ENCODE results near the gene ST13. TPM values are rescaled to one million over a fixed set of nuclear protein-coding genes. Genes with fewer than 3 reads are reported as not detected.

The ST13 gene
- total and polyA plus RNA-seq, 9 of the 15 experiments (the other 6 are each of a cell fraction or from before 2014, with no cell fraction given): 53.6 to 311 (median 195) TPM

- TF ChIP-seq ESRRB (CRISPR knock-in tag; IDR thresholded peaks at IDR 0.05; ENCODE audit: borderline replicate concordance): no peak
These were observed 59.0 kb downstream of the ST13 start (continued) for GRCh38 chr22:40797427-40797826.

DNA sequence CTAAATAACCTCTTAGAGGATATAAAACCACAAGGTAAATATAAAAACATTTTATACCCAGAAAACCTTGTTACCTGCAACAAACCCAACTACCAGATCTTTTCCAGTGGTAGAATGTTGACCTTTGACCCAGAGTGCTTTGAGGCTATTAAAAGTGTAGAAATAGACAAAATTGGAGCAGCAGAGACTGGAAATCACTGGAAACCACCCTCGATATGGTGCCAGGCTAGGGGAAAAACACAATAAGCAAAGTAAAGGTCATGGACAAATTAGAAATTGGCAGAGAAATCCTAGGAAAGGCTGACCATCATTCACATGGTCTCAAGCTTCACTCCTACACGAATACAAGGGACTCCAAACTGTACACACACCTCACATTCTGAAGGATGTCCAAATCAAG is 64.0 kb downstream of the ST13 start:
- Histone ChIP-seq H3K9me3 (replicated peaks; ENCODE audit: control insufficient read depth, insufficient read depth, low read depth, low read length) (no peaks in the 10 kb centered on the region), H3K9me1 (ENCODE audit: control insufficient read depth, insufficient read depth, low read length) (no peaks in the 10 kb centered on the region), H3K27ac (ENCODE audit: extremely low read depth, low read depth, low read length) (no peak overlapping the region), H3K4me3 (no peak overlapping the region), H3K9ac (ENCODE audit: insufficient read depth in 1 of 2, low read depth in 2 of 2, low read length in 2 of 2) (no peak overlapping the region), H3K36me3 (ENCODE audit: control insufficient read depth, insufficient read depth, low read length) (peaks cover 78% of the 10 kb centered on the region), H3K4me2 (ENCODE audit: insufficient read depth, low read length) (no peak overlapping the region), H4K20me1 (replicated peaks; ENCODE audit: control insufficient read depth, insufficient read depth, low read length) (no peaks in the 10 kb centered on the region), H3K4me1 (replicated peaks in 1 of 2; ENCODE audit: control insufficient read depth in 2 of 2, insufficient read depth in 2 of 2, low read length in 2 of 2) (no peaks in the 10 kb centered on the region), H2AFZ (ENCODE audit: low read depth, low read length) (no peak overlapping the region), H3K27me3 (ENCODE audit: control insufficient read depth in 2 of 2, insufficient read depth in 2 of 2, low read length in 2 of 2) (no peaks in the 10 kb centered on the region), H3K79me2 (ENCODE audit: control insufficient read depth, insufficient read depth, low read length) (peaks cover 10% of the 10 kb centered on the region; the same call in 1 of the 3 replicates)
- 88% methylated on average over 2 of the region's 2 CpGs for WGBS (ENCODE audit: insufficient coverage, low coverage, missing lambda C conversion rate)
- CTCF ChIA-PET (ENCODE audit: low intra/inter-chr PET ratio): no interaction called here
- no TSS peak for BruUV-seq (replicated peaks)
- POLR2A ChIA-PET: no interaction called here
- ATAC-seq: no peak
- DNase-seq (ENCODE audit: extremely low read depth in 1 of 4, low spot score in 3 of 4): no peak
- no peak for TF ChIP-seq ZNF75A (CRISPR knock-in tag; IDR thresholded peaks at IDR 0.05)
- 0 out of 2 replicates have a peak, but pooled peaks have one; percentile 13 for TF ChIP-seq NR2C1 (IDR thresholded peaks at IDR 0.05)
- TF ChIP-seq NR2C1 (tag; IDR thresholded peaks at IDR 0.05): no peak
- intact Hi-C loops (cut with micrococcal nuclease) (no loop called here), in situ Hi-C loops (cut with MboI) (no loop called here)
- no peak for FAIRE-seq

DNA sequence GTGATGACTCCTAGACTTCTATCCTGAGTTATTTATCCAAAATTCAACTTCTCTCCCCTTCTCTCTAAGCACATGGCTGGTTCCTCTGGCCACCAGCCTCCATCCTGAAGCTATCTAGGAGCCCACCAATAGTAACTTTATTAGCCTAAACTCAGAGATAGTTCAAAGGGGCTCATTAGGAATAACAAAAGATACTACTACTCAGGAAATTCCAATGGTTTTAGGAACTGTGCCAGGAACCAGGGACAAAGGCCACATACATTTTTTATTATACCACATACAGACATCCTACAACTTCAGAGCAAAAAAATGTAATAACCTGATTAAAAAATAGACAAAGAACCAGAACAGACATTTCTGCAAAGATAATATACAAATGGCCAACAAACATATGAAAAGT is 65.2 kb downstream of the ST13 start:
- no peak for ATAC-seq
- CTCF ChIA-PET (ENCODE audit: low intra/inter-chr PET ratio): no interaction called here
- BruUV-seq (replicated peaks): no TSS peak

More for the DNA sequence above, 65.2 kb downstream of the ST13 start:
- no peak for TF ChIP-seq MED1 (CRISPR knock-in tag; IDR thresholded peaks at IDR 0.05; ENCODE audit: borderline replicate concordance)
- H3K4me3 ChIP-seq: no peak overlapping the region
- no peaks in the 10 kb centered on the region for H3K4me1 ChIP-seq (replicated peaks in 1 of 2; ENCODE audit: control insufficient read depth in 2 of 2, insufficient read depth in 2 of 2, low read length in 2 of 2)
- FAIRE-seq (no peak), DNase-seq (ENCODE audit: extremely low read depth in 1 of 4, low spot score in 3 of 4) (no peak)
- H2AFZ ChIP-seq (ENCODE audit: low read depth, low read length): no peak overlapping the region
- H4K20me1 ChIP-seq (replicated peaks; ENCODE audit: control insufficient read depth, insufficient read depth, low read length): no peaks in the 10 kb centered on the region
- intact Hi-C loops (cut with micrococcal nuclease) (no loop called here), in situ Hi-C loops (cut with MboI) (no loop called here)
- no peaks in the 10 kb centered on the region for H3K27me3 ChIP-seq (ENCODE audit: control insufficient read depth in 2 of 2, insufficient read depth in 2 of 2, low read length in 2 of 2)
- no peak overlapping the region for H3K27ac ChIP-seq (ENCODE audit: extremely low read depth, low read depth, low read length)
- no peak overlapping the region for H3K9ac ChIP-seq (ENCODE audit: insufficient read depth in 1 of 2, low read depth in 2 of 2, low read length in 2 of 2)
- H3K36me3 ChIP-seq (ENCODE audit: control insufficient read depth, insufficient read depth, low read length): peaks cover 78% of the 10 kb centered on the region
- H3K9me3 ChIP-seq (replicated peaks; ENCODE audit: control insufficient read depth, insufficient read depth, low read depth, low read length): no peaks in the 10 kb centered on the region
- POLR2A ChIA-PET: no interaction called here
- H3K9me1 ChIP-seq (ENCODE audit: control insufficient read depth, insufficient read depth, low read length): no peaks in the 10 kb centered on the region
- no peak overlapping the region for H3K4me2 ChIP-seq (ENCODE audit: insufficient read depth, low read length)
- no peaks in the 10 kb centered on the region; the same call in 2 of the 3 replicates for H3K79me2 ChIP-seq (ENCODE audit: control insufficient read depth, insufficient read depth, low read length)

Measured in K562 (cell line).